GM20000 (cell line): ENCODE data around the gene KCNT2.

Source experiments
- DNase-seq: peaks from one replicate; pipeline ENCODE4 v3.0.0; 2012; ENCODE audit warnings: low spot score
- TF ChIP-seq, protein P1 (sequence below): IDR thresholded peaks from 2 replicates; pipeline ENCODE4 v1.5.1; 2012; ENCODE audit warnings: mild to moderate bottlenecking, control low read depth; ENCODE audit errors: extremely low read depth, missing control alignments

KCNT2 gene

DNA sequence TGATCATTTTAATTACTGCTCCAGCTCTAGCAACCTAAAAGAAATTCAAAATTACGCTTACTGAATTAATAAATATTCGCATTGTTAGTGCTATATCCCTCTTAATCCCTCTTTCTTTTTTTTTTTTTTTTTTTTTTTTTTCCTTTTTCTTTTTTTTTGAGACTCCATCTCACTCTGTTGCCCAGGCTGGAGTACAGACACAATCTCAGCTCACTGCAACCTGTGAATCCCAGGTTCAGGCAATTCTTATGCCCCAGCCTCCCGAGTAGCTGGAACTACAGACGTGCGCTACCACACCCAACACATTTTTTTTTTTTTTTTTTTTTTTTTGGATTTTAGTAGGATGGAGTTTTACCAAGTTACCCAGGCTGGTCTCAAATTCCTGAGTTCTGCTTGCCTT, 157.1 kb downstream of the KCNT2 start:
- no peak for DNase-seq
- TF ChIP-seq, protein P1, sequence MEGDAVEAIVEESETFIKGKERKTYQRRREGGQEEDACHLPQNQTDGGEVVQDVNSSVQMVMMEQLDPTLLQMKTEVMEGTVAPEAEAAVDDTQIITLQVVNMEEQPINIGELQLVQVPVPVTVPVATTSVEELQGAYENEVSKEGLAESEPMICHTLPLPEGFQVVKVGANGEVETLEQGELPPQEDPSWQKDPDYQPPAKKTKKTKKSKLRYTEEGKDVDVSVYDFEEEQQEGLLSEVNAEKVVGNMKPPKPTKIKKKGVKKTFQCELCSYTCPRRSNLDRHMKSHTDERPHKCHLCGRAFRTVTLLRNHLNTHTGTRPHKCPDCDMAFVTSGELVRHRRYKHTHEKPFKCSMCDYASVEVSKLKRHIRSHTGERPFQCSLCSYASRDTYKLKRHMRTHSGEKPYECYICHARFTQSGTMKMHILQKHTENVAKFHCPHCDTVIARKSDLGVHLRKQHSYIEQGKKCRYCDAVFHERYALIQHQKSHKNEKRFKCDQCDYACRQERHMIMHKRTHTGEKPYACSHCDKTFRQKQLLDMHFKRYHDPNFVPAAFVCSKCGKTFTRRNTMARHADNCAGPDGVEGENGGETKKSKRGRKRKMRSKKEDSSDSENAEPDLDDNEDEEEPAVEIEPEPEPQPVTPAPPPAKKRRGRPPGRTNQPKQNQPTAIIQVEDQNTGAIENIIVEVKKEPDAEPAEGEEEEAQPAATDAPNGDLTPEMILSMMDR: no peak

DNA sequence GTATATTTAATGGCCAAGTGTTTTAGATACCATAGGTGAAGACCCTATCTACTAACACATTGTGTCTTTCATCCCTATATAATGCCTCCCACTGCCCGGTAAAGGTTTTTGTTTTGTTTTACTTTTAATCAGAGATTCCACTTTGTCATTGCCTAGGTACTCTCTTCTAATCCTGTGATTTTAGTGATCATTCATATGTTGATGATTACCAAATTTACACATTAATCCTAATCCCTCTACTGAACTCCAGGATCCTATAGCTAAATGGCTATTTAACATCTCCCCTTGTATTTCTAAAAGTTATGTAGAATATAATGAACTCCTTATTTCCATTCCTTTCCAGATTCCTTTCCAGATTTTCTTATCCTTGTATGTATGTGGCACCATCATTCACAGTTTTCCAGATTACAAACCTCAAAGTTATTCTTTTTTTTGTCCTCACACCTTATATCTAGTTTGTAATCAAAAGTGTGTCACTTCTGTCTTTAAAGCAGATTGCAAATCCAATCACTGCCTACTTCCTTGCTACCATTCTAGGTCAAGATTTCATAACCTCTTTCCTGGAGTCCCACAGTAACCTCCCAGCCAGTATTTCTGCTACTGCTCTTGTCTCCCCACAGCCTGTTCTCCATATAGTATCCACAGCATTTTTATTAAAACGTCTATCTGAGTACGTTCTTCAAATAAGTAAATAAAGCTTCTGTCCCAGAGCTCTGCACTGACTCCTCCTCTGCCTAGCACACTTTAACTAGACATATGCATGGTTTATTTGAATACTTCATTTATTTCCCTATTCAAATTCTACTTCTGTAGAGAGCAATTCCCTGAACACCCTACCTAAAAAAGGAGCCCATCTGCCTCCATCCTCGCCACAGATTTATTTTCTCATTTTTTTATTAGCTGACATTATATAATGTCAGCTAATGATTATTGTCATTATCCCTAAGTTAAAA, 157.8 kb downstream of the KCNT2 start:
- no peak for DNase-seq

DNA sequence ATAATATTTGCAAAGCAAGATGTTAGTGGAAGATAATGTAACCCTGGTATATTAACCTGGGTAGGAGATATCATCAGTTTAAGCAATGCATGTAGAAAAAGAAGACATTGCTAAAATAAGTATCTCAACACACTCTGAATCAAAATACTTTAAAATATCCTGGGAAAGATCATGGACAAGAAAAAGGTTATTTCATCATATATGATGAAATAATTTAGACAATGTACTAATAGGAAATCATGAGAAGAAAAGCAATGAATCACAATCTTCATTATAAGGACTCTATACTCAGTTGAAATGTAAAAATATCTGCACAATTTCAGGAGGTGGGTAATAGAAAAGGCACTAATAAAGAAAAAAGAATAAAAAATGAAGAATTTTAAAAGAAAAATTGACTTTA, 158.8 kb downstream of the KCNT2 start:
- TF ChIP-seq, protein P1: no peak
- DNase-seq: no peak

More for the DNA sequence above, 157.8 kb downstream of the KCNT2 start:
- TF ChIP-seq, protein P1: no peak

DNA sequence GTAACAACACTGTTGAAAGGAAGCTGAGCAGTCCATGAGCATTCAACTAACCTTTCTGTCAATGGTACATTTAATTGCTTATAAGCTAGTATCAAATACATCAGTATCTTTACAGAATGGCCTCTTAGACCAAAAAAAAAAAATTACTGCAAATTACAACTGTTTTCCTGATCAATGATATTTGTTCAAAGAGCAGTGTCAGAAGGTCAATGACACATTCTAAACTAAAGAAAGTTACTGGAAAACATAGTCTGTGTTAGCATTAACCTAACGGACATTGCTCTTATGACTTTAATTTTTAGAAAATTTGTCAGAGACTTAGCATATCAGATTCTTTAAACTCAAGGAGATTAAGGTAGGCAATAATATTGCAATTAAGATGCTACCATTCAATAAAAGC, 162.5 kb downstream of the KCNT2 start:
- no peak for DNase-seq
- TF ChIP-seq, protein P1: no peak

DNA sequence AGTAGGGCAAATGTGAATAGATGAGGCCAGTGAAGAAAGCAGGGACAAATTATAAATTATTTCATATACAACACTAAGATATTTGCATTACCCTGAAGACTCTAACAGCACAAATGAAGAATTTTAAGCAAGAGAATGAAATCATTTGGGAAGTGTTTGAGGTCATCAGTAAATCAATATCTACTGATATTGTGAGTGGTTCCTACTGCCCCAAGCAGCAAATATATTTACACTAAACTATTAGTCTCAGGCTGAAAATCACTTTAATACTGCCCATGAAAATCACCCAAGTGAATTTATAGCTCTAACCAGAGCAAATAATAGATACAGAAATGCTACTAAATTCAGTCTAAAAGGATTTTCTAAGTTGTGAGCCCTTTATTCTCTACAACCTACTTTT, 163.6 kb downstream of the KCNT2 start:
- no peak for DNase-seq
- TF ChIP-seq, protein P1: no peak

DNA sequence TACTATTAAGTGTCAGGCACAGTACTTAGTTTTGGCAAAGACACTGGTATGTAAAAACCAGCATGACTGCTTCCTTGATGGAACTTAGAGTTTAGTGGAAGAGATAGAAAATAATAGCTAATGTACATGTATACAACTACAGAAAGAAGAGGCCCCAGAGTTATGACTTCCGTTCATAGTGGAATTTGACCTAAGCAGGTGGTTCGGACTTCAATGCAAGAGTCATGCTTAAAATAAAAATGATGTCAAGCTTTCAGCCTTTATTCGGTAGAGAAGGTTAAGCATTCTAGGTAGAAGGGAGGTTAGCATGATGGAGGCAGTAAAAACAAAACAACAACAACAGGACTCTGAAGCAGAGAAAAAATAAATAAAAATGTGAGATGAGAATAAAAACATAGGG, 165.9 kb downstream of the KCNT2 start:
- TF ChIP-seq, protein P1: no peak

DNA sequence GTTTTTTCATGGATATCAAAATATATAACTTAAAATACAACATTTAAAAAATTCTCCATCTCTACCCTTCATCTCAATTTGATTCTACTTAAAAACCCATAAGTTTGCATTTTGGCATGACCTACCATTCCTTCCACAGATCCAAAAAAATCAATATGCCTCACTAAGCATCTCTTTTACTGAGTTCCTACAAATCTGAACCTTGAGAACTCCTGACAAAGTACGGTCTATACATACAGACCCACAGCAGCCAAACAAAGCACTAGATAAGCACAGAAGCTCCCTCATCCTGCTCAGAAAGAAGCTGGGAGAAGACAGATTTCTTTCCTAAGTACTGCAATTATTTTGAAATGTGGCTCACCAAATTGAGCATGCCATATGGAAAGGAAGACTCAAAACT, 167.5 kb downstream of the KCNT2 start:
- TF ChIP-seq, protein P1: no peak
- DNase-seq: no peak

More for the DNA sequence above, 165.9 kb downstream of the KCNT2 start:
- DNase-seq: no peak
